ENCODE results near the gene HECA. TPM values are rescaled to one million over a fixed set of nuclear protein-coding genes. Genes with fewer than 3 reads are reported as not detected.

HECA gene
- total and polyA plus RNA-seq, 2 of the 4 experiments (the other 2 are of a cell fraction): 3.1 to 4.3 TPM

GRCh38 chr6:139174961-139175360 is 40.1 kb downstream of the HECA start:
- intact Hi-C loops (cut with micrococcal nuclease): no loop called here
- no peak overlapping the region for H2BK120ac ChIP-seq (ENCODE audit: low read depth, low read length)
- TF ChIP-seq USF2 (IDR thresholded peaks at IDR 0.05; ENCODE audit: low read depth, low read length): no peak
- TF ChIP-seq POLR2A (IDR thresholded peaks at IDR 0.05; ENCODE audit: low read depth, low read length): no peak
- TF ChIP-seq SMC3 (IDR thresholded peaks at IDR 0.05; ENCODE audit: low read depth, low read length): no peak
- no peak for TF ChIP-seq MXI1 (IDR thresholded peaks at IDR 0.05; ENCODE audit: borderline replicate concordance, low read depth, low read length)
- TF ChIP-seq RCOR1 (IDR thresholded peaks at IDR 0.05; ENCODE audit: insufficient replicate concordance, low read length): no peak
- TF ChIP-seq RAD21 (IDR thresholded peaks at IDR 0.05; ENCODE audit: low read length): no peak
- TF ChIP-seq NFE2L2 (IDR thresholded peaks at IDR 0.05; ENCODE audit: low read depth, low read length): no peak
- no peak for TF ChIP-seq MAFK (IDR thresholded peaks at IDR 0.05; ENCODE audit: low read depth, low read length)
- TF ChIP-seq CEBPB (IDR thresholded peaks at IDR 0.05; ENCODE audit: low read depth, low read length): no peak
- H3K27me3 ChIP-seq (ENCODE audit: control insufficient read depth, insufficient read depth, low read length): no peaks in the 10 kb centered on the region
- BruUV-seq (replicated peaks): no TSS peak
- H3K4me1 ChIP-seq (ENCODE audit: control insufficient read depth, insufficient read depth, low read length): no peaks in the 10 kb centered on the region
- DNase-seq: no peak
- ChIA-PET POLR2A (ENCODE audit: unreplicated experiment) (no interaction called here), CTCF (no interaction called here)
- H4K20me1 ChIP-seq (ENCODE audit: insufficient read depth, low read length): no peaks in the 10 kb centered on the region
- no peak overlapping the region for H3K18ac ChIP-seq (ENCODE audit: low read depth, low read length)
- peaks cover 7% of the 10 kb centered on the region for H3K36me3 ChIP-seq (ENCODE audit: control insufficient read depth, insufficient read depth, low read length)
- no peak overlapping the region for H3K56ac ChIP-seq (ENCODE audit: extremely low read depth, insufficient read depth, low read length)
- H4K8ac ChIP-seq (ENCODE audit: low read depth in 2 of 2, low read length in 2 of 2): no peak overlapping the region
- no peak overlapping the region for H2AK5ac ChIP-seq (ENCODE audit: low read depth, low read length)
- dilution Hi-C loops (cut with HindIII; ENCODE audit: low sequenced_read_pairs, unreplicated experiment): no loop called here
- in situ Hi-C loops (cut with MboI; ENCODE audit: low sequenced_read_pairs): no loop called here
- H3K9me1 ChIP-seq (ENCODE audit: insufficient read depth, low read length): no peaks in the 10 kb centered on the region; the same call in 1 of the 2 replicates
- no peak overlapping the region for H3K9ac ChIP-seq (ENCODE audit: low read depth, low read length)
- no peak overlapping the region for H3K14ac ChIP-seq (replicated peaks; ENCODE audit: low read depth, low read length)
- no peak overlapping the region for H3K27ac ChIP-seq (ENCODE audit: insufficient read depth, low read length)
- no peak for ATAC-seq (ENCODE audit: low read depth)
- H3K79me1 ChIP-seq (ENCODE audit: low read depth in 1 of 2, low read length in 2 of 2): peaks cover 0 to 6% of the 10 kb centered on the region in 2 experiments; a peak in 2 of 4 replicates
- H3K9me3 ChIP-seq (ENCODE audit: control insufficient read depth, insufficient read depth, low read length): no peaks in the 10 kb centered on the region
- no peak overlapping the region for H3K4me3 ChIP-seq (ENCODE audit: insufficient read depth, low read depth, low read length)
- no peak overlapping the region for H2AK9ac ChIP-seq (replicated peaks; ENCODE audit: low read depth, low read length, poor library complexity)
- no peak overlapping the region for H4K5ac ChIP-seq (ENCODE audit: low read depth, low read length)
- H3K23ac ChIP-seq (ENCODE audit: low read depth, low read length): no peak overlapping the region
- no peak overlapping the region for H2BK5ac ChIP-seq (ENCODE audit: low read depth, low read length, poor library complexity, severe bottlenecking)
- no peak overlapping the region for H3K4me2 ChIP-seq (ENCODE audit: low read depth, low read length)
- no peak overlapping the region for H3K4ac ChIP-seq (ENCODE audit: low read depth, low read length)
- no peak overlapping the region for H2BK15ac ChIP-seq (ENCODE audit: low read depth, low read length)
- no peak overlapping the region for H2BK20ac ChIP-seq (ENCODE audit: low read depth, low read length)
- no peak overlapping the region for H4K91ac ChIP-seq (ENCODE audit: insufficient read depth, low read depth, low read length)
- H2AFZ ChIP-seq (replicated peaks; ENCODE audit: low read length, poor library complexity): no peak overlapping the region
